Fibroblast of lung (primary cell): ENCODE results near the gene SLC39A9. TPM values are rescaled to one million over a fixed set of nuclear protein-coding genes. Genes with fewer than 3 reads are reported as not detected.

ENCODE experiments used
- DNase-seq, 2 donors: peaks; one replicate each; pipeline versions ENCODE4 v3.0.0 to v3.0.0-alpha.2; 2010; ENCODE audit warnings: low read depth in 2 of 2
- H2AFZ ChIP-seq: 2 replicates; pipeline ENCODE4 v1.5.1; 2012; ENCODE audit warnings: low read length, control low read depth, inconsistent platforms
- H3K27ac ChIP-seq: 2 replicates; pipeline ENCODE4 v1.5.1; 2011; ENCODE audit warnings: low read length, control low read depth; ENCODE audit not compliant: insufficient read depth
- H3K27me3 ChIP-seq: 2 replicates; pipeline ENCODE4 v1.5.1; 2011; ENCODE audit warnings: mild to moderate bottlenecking, low read length; ENCODE audit not compliant: control insufficient read depth, insufficient read depth
- H3K36me3 ChIP-seq: 2 replicates; pipeline ENCODE4 v1.5.1; 2011; ENCODE audit warnings: low read length; ENCODE audit not compliant: control insufficient read depth, insufficient read depth
- H3K4me1 ChIP-seq: 2 replicates; pipeline ENCODE4 v1.5.1; 2011; ENCODE audit warnings: low read length; ENCODE audit not compliant: control insufficient read depth, insufficient read depth; ENCODE audit errors: extremely low read depth
- H3K4me2 ChIP-seq: 2 replicates; pipeline ENCODE4 v1.5.1; 2011; ENCODE audit warnings: low read length, control low read depth; ENCODE audit not compliant: insufficient read depth; ENCODE audit errors: extremely low read depth
- H3K4me3 ChIP-seq, 4 experiments: fragments of 200-600 bp in 1 of 4; sonication (generic) in 1 of 4; replicated peaks in 1 of 4; 2 replicates each; pipeline ENCODE4 v1.5.1; 2011 to 2016; ENCODE audit warnings: low read length in 4 of 4, low read depth in 3 of 4, mild to moderate bottlenecking in 3 of 4, control low read depth in 2 of 4, inconsistent platforms in 1 of 4, mixed read lengths in 1 of 4; ENCODE audit not compliant: insufficient read depth in 1 of 4; ENCODE audit errors: control extremely low read depth in 1 of 4
- H3K79me2 ChIP-seq: 2 replicates; pipeline ENCODE4 v1.5.1; 2012; ENCODE audit warnings: mild to moderate bottlenecking, low read length, inconsistent platforms; ENCODE audit not compliant: control insufficient read depth, insufficient read depth
- H3K9ac ChIP-seq: 2 replicates; pipeline ENCODE4 v1.5.1; 2011; ENCODE audit warnings: mild to moderate bottlenecking, low read length, control low read depth; ENCODE audit not compliant: insufficient read depth
- H3K9me3 ChIP-seq: 2 replicates; pipeline ENCODE4 v1.5.1; 2012; ENCODE audit warnings: low read depth, low read length; ENCODE audit not compliant: control insufficient read depth, insufficient read depth
- H4K20me1 ChIP-seq: 2 replicates; pipeline ENCODE4 v1.5.1; 2011; ENCODE audit warnings: low read length; ENCODE audit not compliant: control insufficient read depth, insufficient read depth; ENCODE audit errors: extremely low read depth
- CTCF ChIP-seq, 2 donors: IDR thresholded peaks in 1 of 2; conservative IDR thresholded peaks in 1 of 2; 1 replicate in 1 of 2; 2 replicates in 1 of 2; pipeline ENCODE4 v1.5.1; 2011 to 2012; ENCODE audit warnings: low read length in 2 of 2, control low read depth in 1 of 2, inconsistent platforms in 1 of 2, low read depth in 1 of 2, mild to moderate bottlenecking in 1 of 2
- EZH2 ChIP-seq: IDR thresholded peaks from 2 replicates; pipeline ENCODE4 v1.5.1; 2012; ENCODE audit warnings: low read length, control low read depth, mild to moderate bottlenecking; ENCODE audit errors: missing control alignments
- polyA plus RNA-seq, 2 donors: library from polyadenylated mRNA; depleted of rRNA in 1 of 2; stranded (reverse) in 1 of 2; unstranded in 1 of 2; fragments of >200 nt; gene quantifications; 2 replicates each; pipeline ENCODE4 v1.2.1, GENCODE V29; 2011 to 2012; ENCODE audit warnings: missing spikeins in 1 of 2
- total RNA-seq: library from RNA; depleted of rRNA; stranded (reverse); fragments of >200 nt; gene quantifications from 2 replicates; pipeline ENCODE4 v1.2.1, GENCODE V29; 2014

SLC39A9 gene
- total and polyA plus RNA-seq, 2 donors (not counting 1 experiment from before 2014, with no cell fraction given): 81.9 to 104 TPM

DNA sequence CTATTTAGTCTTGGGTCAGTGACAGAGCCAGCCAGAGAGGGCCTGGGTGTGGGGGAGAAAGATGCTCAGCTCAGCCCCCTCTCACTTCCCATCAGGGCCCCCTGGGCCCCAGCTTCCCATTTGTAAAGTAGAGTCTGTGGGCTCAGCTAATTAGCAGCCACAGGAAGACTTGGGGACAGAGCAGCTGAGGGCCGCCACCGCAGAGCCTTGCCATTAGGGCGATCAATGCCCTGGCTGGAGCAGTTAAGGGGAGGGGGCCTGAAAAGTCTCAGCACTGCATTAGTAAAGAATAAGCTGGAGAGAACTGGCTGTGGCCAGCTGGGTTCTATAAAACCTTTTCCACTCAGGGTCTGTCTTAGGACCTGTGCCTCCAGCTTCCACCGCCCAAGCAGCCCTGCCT lies 88.7 kb downstream of the SLC39A9 start:
- peaks cover 61% of the 10 kb centered on the region for H3K27me3 ChIP-seq
- no peak for DNase-seq

DNA sequence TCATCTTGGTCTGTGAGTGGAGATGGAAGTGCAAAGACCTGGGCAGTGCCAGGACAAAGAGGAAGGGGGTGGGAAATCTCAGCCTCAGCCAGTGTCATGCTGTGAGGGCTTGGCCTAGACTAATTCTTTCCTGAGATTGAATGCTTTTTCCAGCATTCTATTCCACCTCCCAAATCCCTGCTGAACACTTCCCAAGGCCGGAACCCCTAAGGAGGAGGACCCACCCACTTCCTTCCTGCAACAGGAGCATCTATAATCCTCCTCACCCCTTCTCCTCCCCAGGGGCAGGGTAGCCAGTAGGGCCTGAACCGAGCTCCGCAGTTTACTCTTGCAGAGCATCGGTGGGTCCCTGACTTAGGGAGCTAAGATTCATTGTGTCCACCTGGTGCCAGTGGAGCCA lies 89.3 kb downstream of the SLC39A9 start:
- Histone ChIP-seq H3K4me1 (no peaks in the 10 kb centered on the region), H3K79me2 (no peaks in the 10 kb centered on the region), H3K9ac (no peak overlapping the region), H3K9me3 (no peaks in the 10 kb centered on the region), H3K36me3 (no peaks in the 10 kb centered on the region), H3K27me3 (peaks cover 58% of the 10 kb centered on the region), H4K20me1 (no peaks in the 10 kb centered on the region), H3K4me3 (no peak overlapping the region), H3K4me2 (no peak overlapping the region), H2AFZ (no peak overlapping the region), H3K27ac (no peak overlapping the region)
- DNase-seq: no peak
- TF ChIP-seq CTCF (conservative IDR thresholded peaks at IDR 0.05 in 1 of 2, IDR thresholded peaks at IDR 0.05 in 1 of 2; ENCODE audit: low read depth in 1 of 2, low read length in 2 of 2): no peak
- no peak for TF ChIP-seq EZH2

More for the DNA sequence above, 88.7 kb downstream of the SLC39A9 start:
- no peaks in the 10 kb centered on the region for H3K36me3 ChIP-seq
- H2AFZ ChIP-seq: no peak overlapping the region
- H3K4me3 ChIP-seq: no peak overlapping the region
- H3K9me3 ChIP-seq: no peaks in the 10 kb centered on the region
- H3K4me1 ChIP-seq: no peaks in the 10 kb centered on the region
- no peaks in the 10 kb centered on the region for H3K79me2 ChIP-seq
- no peak overlapping the region for H3K27ac ChIP-seq
- H4K20me1 ChIP-seq: no peaks in the 10 kb centered on the region
- H3K9ac ChIP-seq: no peak overlapping the region
- TF ChIP-seq EZH2: no peak
- TF ChIP-seq CTCF (conservative IDR thresholded peaks at IDR 0.05 in 1 of 2, IDR thresholded peaks at IDR 0.05 in 1 of 2; ENCODE audit: low read depth in 1 of 2, low read length in 2 of 2): no peak
- no peak overlapping the region for H3K4me2 ChIP-seq

DNA sequence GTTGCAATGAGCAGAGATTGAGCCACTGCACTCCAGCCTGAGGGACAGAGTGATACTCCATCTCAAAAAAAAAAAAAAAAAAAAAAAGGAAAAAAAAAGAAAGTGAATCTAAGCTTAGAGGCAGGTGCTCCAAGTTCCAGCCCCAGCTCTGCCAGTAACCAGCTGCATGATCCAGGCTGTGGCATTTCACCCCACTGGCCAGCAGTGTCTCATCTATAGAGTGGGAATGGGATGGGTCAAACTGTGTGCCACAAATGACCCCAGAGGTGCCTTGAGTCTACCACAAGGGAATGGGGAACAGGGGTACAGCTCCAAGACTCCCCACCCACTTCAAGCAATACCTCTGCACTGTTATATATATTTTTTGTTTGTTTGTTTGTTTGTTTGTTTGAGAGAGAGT lies 91.0 kb downstream of the SLC39A9 start:
- no peak overlapping the region for H3K27ac ChIP-seq
- H3K4me1 ChIP-seq: no peaks in the 10 kb centered on the region
- H3K4me3 ChIP-seq: no peak overlapping the region
- no peak overlapping the region for H2AFZ ChIP-seq
- no peak for DNase-seq
- H3K4me2 ChIP-seq: no peak overlapping the region
- H3K9me3 ChIP-seq: no peaks in the 10 kb centered on the region
- peaks cover 41% of the 10 kb centered on the region for H3K27me3 ChIP-seq
- H4K20me1 ChIP-seq: no peaks in the 10 kb centered on the region
- no peak for TF ChIP-seq CTCF (conservative IDR thresholded peaks at IDR 0.05 in 1 of 2, IDR thresholded peaks at IDR 0.05 in 1 of 2; ENCODE audit: low read depth in 1 of 2, low read length in 2 of 2)
- TF ChIP-seq EZH2: no peak
- no peaks in the 10 kb centered on the region for H3K79me2 ChIP-seq
- H3K36me3 ChIP-seq: no peaks in the 10 kb centered on the region
- no peak overlapping the region for H3K9ac ChIP-seq
